ENCODE data around the gene SLC15A3. TPM values are rescaled to one million over a fixed set of nuclear protein-coding genes. Genes with fewer than 3 reads are reported as not detected.

Gene SLC15A3
- total RNA-seq, 1 donor from 2014 or later = 11.6 TPM

- DNase-seq (ENCODE audit: extremely low spot score, unreplicated experiment) = no peak
These were observed 42.6 kb upstream of the SLC15A3 start for GRCh38 chr11:60994541-60995080.

DNA sequence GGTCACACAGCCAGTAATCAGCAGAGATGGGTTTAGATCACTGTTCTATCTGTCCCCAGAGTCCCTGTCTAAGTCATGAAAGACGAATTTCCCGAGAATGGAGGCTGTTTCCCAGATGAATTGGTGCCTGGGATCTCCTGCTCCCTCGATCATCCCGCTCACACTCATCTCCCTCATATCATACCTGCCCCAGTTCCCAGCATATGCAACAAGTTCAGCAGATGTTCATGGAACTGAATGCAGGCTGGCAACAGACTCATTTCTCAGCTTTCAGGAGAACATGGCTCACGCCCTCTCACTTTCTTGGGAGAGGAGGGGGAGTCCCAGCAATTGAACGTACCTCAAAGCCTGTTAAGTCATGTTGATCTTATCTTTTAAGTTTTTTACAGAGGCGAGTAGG is 41.6 kb upstream of the SLC15A3 start:
- no peak overlapping the region for H3K27ac Mint-ChIP-seq (ENCODE audit: unreplicated experiment)
- H3K36me3 Mint-ChIP-seq (ENCODE audit: unreplicated experiment) = no peaks in the 10 kb centered on the region
- H3K27me3 Mint-ChIP-seq (ENCODE audit: unreplicated experiment) = peaks cover 53% of the 10 kb centered on the region
- no peak overlapping the region for H3K4me3 Mint-ChIP-seq (ENCODE audit: unreplicated experiment)
- H3K9me3 Mint-ChIP-seq (ENCODE audit: unreplicated experiment) = no peaks in the 10 kb centered on the region
- no peaks in the 10 kb centered on the region for H3K4me1 Mint-ChIP-seq (ENCODE audit: unreplicated experiment)
- DNase-seq (ENCODE audit: extremely low spot score, unreplicated experiment) = no peak
- no peak for TF ChIP-seq CTCF (IDR thresholded peaks at IDR 0.05)

More at GRCh38 chr11:60994541-60995080, 42.6 kb upstream of the SLC15A3 start:
- TF ChIP-seq CTCF (IDR thresholded peaks at IDR 0.05) = no peak
- H3K9me3 Mint-ChIP-seq (ENCODE audit: unreplicated experiment) = no peaks in the 10 kb centered on the region
- peaks cover 48% of the 10 kb centered on the region for H3K27me3 Mint-ChIP-seq (ENCODE audit: unreplicated experiment)
- no peaks in the 10 kb centered on the region for H3K36me3 Mint-ChIP-seq (ENCODE audit: unreplicated experiment)
- no peaks in the 10 kb centered on the region for H3K4me1 Mint-ChIP-seq (ENCODE audit: unreplicated experiment)
- H3K27ac Mint-ChIP-seq (ENCODE audit: unreplicated experiment) = no peak overlapping the region
- no peak overlapping the region for H3K4me3 Mint-ChIP-seq (ENCODE audit: unreplicated experiment)

DNA sequence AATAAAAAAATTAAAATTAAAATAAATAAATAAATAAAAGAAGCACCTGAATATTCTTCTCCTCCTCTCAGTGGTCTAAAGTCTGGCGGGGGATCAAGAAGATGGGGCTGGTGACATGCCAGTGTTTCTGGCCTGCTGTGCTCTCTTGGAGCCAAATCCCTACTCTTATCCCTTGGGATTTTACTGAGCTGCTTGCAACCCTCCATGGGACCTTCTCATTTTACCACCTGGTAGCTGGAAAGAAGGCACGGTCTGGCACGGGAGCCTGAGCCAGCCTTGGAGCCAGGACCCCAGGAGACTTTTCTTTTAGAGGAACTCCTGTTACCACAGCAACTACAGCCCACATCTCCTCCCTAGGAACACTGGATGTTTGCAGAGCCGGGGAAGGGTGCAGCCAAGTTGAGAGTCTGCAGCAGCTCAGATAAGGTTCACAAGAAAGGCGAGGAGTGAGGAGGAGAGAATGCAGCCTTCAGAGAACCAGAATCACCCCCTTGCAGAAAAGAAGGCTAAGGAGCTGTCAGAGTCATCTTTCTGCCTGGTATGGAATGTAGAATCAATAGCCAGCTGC is 41.0 kb upstream of the SLC15A3 start:
- no peak overlapping the region for H3K4me3 Mint-ChIP-seq (ENCODE audit: unreplicated experiment)
- no peak for TF ChIP-seq CTCF (IDR thresholded peaks at IDR 0.05)
- peaks cover 47% of the 10 kb centered on the region for H3K27me3 Mint-ChIP-seq (ENCODE audit: unreplicated experiment)
- no peak overlapping the region for H3K27ac Mint-ChIP-seq (ENCODE audit: unreplicated experiment)
- H3K4me1 Mint-ChIP-seq (ENCODE audit: unreplicated experiment) = no peaks in the 10 kb centered on the region
- DNase-seq (ENCODE audit: extremely low spot score, unreplicated experiment) = no peak
- H3K9me3 Mint-ChIP-seq (ENCODE audit: unreplicated experiment) = no peaks in the 10 kb centered on the region
- H3K36me3 Mint-ChIP-seq (ENCODE audit: unreplicated experiment) = no peaks in the 10 kb centered on the region

DNA sequence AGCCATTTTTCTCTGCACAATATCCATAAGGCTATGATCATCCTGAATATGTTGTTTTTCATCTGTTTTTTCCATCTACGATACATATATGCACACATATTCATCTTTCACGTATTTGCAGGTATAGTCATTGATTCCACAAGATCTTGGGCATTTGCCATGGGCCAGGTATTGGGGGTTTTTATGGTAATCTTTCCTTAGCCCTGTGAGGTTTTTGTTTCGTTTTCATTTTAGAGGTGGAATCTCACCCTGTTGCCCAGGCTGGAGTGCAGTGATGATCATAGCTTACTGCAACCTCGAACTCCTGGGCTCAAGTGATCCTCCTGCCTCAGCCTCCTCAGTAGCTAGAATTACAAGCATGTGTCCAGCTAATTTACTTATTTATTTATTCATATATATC is 39.5 kb upstream of the SLC15A3 start:
- no peak for TF ChIP-seq CTCF (IDR thresholded peaks at IDR 0.05)
- Mint-ChIP-seq H3K27ac (ENCODE audit: unreplicated experiment) (no peak overlapping the region), H3K27me3 (ENCODE audit: unreplicated experiment) (peaks cover 50% of the 10 kb centered on the region), H3K4me1 (ENCODE audit: unreplicated experiment) (no peaks in the 10 kb centered on the region), H3K4me3 (ENCODE audit: unreplicated experiment) (no peak overlapping the region), H3K9me3 (ENCODE audit: unreplicated experiment) (no peaks in the 10 kb centered on the region), H3K36me3 (ENCODE audit: unreplicated experiment) (no peaks in the 10 kb centered on the region)
- DNase-seq (ENCODE audit: extremely low spot score, unreplicated experiment) = no peak

GRCh38 chr11:60989093-60989650 is 37.2 kb upstream of the SLC15A3 start:
- H3K27me3 Mint-ChIP-seq (ENCODE audit: unreplicated experiment) = peaks cover 45% of the 10 kb centered on the region
- H3K27ac Mint-ChIP-seq (ENCODE audit: unreplicated experiment) = no peak overlapping the region
- TF ChIP-seq CTCF (IDR thresholded peaks at IDR 0.05) = no peak
- no peak overlapping the region for H3K4me3 Mint-ChIP-seq (ENCODE audit: unreplicated experiment)
- H3K9me3 Mint-ChIP-seq (ENCODE audit: unreplicated experiment) = no peaks in the 10 kb centered on the region
- no peaks in the 10 kb centered on the region for H3K4me1 Mint-ChIP-seq (ENCODE audit: unreplicated experiment)
- DNase-seq (ENCODE audit: extremely low spot score, unreplicated experiment) = no peak
- no peaks in the 10 kb centered on the region for H3K36me3 Mint-ChIP-seq (ENCODE audit: unreplicated experiment)
